G401.6 (cell line): ENCODE data around the gene CPSF4.
"Not testable (repeated sequence)": the region's sequence is repeated elsewhere in the genome, so short reads cannot be mapped to it uniquely, and the experiment has no call there.

ENCODE experiments used
- FAIRE-seq: peaks from 2 replicates; lab custom pipeline; 2012; peaks lifted over from hg19 to GRCh38; lab: Jason Lieb, UNC

CPSF4 gene

DNA sequence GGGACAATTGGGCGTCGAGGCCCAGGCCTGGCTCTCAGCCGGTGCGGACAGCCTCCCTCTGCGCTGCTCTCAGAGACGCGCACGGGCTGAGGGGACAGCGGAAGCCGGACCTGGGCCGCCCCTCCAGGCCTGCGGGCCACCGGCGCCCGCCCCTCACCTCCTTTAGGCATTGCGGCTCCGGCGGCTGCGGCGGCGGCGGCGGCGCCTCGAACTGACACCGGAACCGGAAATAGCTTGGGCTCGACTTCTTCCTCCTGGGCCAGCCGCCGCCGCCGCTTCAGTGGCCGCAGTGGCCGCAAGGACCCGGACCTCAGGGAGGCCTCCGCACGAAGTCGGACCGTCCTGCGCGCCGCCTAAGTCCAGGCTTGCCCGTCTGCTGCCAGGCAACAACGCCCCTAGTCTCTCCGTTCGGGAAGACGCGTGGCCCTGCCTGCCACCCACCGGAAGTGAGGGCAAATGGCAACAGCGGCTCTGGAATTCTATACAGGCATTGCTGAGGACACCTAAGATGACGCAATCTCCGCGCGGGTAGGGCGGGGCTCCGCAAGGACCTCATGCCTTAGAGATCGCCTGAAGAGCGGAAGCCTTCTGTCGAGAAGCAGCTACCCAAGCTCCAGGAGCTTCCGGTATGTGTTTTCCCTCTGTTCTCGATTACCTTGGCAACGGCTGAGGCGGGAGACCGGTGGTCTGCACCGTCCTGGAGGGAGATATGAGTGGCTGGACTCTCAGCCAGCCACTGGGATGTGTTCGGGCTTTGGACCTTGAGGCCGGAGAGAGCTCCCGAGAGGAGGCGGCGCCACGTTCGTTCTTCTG is 30.2 kb upstream of the CPSF4 start, which contains the start of the genes BUD31 and PDAP1:
Gene BUD31, plus strand, starts transcription at position 591 of the 813 bp plus-strand sequence. CDS start 2,124 bp downstream, outside the sequence.
Gene PDAP1, minus strand, starts transcription at position 219 of the 813 bp plus-strand sequence. Its CDS starts 49 bp downstream, at position 170.
- peak; percentile 81 for FAIRE-seq

DNA sequence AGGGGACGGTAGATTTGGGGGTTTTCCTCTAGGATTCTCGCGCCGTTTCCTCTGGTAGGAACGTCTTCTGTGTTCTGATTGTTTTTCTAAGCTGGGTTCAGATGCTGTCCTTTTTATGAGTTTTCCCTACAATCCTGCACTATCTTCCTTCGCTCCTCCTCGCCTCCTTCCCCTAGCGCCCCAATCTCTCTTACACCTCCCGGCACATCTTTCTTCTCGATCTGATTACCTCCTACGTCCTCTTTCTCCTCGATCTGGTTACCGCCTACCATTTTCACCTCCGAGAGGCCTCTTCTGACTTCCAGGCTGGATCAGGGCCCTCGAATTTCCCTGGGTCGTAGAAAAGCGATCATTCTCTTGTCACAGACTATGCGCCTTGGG is 29.6 kb upstream of the CPSF4 start:
- FAIRE-seq = no peak

- no peak for FAIRE-seq
These were observed 28.9 kb upstream of the CPSF4 start for GRCh38 chr7:99409806-99410205.

DNA sequence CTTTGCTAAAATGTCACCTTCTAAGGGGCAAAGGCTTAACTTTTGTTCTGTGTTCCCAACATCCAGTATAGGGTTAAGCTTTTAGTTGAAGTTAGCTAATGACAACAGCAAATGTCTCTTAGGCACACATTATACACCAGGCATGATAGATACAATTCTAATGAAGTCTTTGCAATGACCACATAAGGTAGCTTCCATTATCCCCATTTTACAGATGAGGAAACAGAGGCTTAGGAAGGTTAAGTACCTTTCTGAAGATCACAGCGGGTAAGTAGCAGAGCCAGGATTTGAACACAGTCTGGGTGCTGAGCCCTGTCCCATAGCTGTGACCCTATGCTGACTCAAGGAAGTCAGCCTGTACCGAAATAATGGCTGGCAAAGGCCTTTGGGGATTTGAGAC is 28.1 kb upstream of the CPSF4 start:
- no peak for FAIRE-seq

DNA sequence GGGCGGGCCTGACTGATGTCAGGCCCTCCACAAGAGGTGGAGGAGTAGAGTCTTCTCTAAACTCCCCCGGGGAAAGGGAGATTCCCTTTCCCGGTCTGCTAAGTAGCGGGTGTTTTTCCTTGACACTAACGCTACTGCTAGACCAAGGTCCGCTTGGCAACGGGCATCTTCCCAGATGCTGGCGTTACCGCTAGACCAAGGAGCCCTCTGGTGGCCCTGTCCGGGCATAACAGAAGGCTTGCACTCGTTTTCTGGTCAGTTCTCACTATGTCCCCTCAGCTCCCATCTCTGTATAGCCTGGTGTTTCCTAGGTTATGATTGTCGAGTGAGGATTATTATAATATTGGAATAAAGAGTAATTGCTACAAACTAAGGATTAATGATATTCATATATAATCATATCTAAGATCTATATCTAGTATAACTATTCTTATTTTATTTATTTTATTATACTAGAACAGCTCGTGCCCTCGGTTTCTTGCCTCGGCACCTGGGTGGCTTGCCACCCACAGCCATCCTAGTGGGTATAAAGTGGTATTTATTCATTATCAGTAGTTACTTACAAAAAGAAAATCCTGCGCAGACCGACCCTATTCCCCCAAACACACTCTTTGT is 23.1 kb upstream of the CPSF4 start:
- peak; percentile 78 for FAIRE-seq

- FAIRE-seq = no peak
These were observed 20.5 kb upstream of the CPSF4 start for GRCh38 chr7:99418260-99418659.

GRCh38 chr7:99419323-99420021 is 19.3 kb upstream of the CPSF4 start:
- FAIRE-seq = no peak

DNA sequence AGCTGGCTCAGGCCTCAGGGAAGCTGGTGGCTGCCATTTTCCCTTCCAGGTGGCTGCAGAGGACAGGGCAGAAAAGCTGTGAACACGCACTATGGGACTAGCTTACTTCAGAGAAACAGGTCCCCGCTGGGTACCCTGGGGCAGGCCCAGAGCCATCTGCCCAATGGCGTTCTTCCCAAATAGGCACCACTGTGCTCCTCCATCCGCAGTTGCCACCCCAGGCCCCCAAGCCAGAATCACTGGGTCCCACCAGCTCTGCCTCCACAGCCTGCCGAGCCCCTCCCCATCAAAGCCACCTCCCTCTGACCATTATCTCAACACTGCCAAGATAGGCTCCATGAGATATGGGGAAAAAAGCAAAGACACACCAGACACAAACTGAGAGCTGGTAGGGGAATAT is 18.5 kb upstream of the CPSF4 start:
- FAIRE-seq = no peak

- FAIRE-seq = no peak
These were observed 17.8 kb upstream of the CPSF4 start for GRCh38 chr7:99420986-99421385.

DNA sequence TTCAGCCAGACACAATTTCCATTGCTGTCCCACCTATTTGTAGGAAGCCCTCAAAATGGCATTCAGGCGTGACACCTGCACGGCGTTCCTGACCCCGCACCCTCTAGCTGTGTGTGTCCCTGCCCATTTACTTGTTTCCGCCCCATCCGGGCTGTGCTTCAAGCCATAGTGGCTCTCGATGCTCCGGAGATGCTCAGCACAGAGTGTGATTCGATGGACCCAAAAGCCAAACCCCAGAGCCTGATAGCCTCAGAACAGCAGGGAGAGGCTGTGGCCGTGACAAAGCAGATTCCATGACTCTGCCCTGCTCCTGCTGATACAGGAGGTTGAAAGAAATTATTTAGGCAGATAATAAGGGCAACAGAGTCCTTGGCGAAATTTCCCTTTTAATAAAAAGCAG is 16.6 kb upstream of the CPSF4 start:
- no peak for FAIRE-seq

GRCh38 chr7:99422625-99423024 is 16.1 kb upstream of the CPSF4 start:
- FAIRE-seq = no peak

- no peak for FAIRE-seq
These were observed 13.6 kb upstream of the CPSF4 start for GRCh38 chr7:99424932-99425730.

DNA sequence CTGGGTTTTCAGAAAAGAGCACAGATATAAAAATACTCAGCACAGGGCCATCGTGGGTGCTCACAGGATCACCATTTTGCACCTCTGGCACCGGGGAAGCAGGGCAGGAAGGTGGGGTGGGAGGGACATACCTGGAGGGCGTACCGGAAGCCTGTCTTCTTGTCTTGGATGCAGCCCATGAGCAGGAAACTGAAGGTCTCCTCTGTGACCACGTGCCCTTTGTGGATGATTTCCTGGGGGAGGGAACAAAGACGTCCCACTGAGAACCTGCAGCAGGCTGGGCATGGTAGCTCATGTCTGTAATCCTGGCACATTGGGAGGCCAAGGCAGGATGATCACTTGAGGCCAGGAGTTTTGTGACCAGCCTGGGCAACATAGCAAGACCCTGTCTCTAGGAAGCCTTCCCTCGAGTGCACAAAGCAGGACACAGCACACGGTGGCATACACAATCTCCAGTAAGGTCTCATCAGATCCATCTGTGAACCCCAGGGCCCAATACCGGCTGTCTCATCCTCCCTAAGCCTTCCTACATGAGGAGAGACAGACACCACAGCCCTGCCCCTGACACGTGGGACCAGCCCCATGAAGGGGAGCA is 9.7 kb upstream of the CPSF4 start:
- FAIRE-seq = no peak

DNA sequence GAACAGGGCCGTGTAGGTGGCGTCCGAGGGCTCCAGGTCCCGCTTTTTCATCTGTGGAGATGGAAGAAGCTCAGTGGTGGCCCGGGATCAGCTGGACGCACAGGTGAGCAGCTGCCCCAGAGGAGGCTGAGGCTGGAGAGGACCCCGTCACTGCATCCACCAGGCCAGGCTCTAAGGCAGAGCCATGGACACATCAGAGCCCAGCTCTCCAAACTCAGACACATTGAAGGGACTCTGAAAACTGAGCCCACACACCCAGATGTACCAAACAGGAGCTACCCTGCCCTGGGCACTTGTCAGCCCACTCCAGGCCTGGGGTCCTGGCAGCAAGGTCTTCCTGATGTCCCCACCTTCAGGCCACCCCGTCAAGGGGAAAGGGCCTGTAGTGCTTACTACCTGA is 9.0 kb upstream of the CPSF4 start:
- FAIRE-seq = no peak

DNA sequence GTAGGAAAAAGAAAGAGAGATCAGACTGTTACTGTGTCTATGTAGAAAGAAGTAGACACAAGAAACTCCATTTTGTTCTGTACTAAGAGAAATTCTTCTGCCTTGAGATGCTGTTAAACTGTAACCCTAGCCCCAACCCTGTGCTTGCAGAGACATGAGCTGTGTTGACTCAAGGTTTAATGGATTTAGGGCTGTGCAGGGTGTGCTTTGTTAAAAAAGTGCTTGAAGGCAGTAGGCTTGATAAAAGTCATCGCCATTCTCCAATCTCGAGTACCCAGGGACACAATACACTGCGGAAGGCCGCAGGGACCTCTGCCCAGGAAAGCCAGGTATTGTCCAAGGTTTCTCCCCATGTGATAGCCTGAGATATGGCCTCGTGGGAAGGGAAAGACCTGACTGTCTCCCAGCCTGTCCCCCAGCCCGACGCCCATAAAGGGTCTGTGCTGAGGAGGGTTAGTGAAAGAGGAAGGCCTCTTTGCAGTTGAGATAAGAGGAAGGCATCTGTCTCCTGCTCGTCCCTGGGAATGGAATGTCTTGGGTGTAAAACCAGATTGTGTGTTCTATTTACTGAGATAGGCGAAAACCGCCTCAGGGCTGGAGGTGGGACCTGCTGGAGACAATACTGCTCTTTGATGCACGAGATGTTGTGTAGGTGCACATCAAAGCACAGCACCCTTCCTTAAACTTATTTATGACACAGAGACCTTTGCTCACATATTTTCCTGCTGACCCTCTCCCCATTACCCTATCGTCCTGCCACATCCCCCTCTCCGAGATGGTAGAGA is 6.8 kb upstream of the CPSF4 start:
- FAIRE-seq = not testable (repeated sequence)

GRCh38 chr7:99433158-99433557 is 5.6 kb upstream of the CPSF4 start:
- FAIRE-seq = no peak

DNA sequence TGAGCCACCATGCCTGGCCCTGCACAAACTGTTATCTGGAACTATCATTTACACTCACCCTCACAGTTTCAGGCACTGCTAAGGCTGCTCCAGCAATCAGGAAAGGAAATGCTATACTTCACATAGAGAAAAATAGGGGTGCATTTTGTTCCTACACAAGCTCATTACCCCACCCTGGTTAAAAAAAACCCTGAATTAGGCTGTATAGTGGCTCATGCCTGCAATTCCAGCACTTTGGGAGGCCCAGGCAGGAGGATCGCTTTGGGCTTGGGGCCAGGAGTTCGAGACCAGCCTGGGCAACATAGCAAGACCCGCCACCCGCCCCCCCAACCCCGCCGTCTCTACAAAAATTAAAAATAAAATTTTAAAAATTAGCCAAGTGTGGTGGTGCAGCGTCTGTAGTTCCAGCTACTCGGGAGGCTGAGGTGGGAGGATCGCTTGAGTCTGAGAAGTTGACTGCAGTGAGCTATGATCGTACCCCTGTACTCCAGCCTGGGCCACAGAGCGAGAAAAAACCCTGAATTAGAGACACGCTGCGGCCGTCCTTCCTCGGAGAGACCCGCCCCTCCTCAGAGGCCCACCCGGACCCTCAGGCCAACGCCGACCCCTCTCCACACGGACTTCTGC is 684 bp upstream of the CPSF4 start:
- FAIRE-seq = no peak

DNA sequence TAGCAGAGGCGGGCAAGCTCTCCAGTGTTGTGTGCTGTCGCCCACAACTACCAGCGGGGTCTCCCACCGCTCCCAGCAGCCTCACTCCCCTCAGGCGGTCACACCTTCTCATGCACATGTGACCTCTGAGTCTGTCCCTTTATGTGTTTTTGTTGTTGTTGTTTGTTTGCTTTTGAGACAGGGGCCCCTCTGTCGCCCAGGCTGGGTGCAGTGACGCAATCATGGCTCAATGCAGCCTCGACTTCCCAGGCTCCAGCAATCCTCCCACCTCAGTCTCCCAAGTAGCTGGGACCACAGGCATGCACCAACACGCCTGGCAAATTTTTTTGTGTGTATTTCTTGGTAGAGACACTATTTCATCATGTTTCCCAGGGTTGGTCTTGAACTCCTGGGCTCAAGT is 1.5 kb downstream of the CPSF4 start:
- no peak for FAIRE-seq

- no peak for FAIRE-seq
These were observed 7.4 kb downstream of the CPSF4 start for GRCh38 chr7:99446096-99446495.

DNA sequence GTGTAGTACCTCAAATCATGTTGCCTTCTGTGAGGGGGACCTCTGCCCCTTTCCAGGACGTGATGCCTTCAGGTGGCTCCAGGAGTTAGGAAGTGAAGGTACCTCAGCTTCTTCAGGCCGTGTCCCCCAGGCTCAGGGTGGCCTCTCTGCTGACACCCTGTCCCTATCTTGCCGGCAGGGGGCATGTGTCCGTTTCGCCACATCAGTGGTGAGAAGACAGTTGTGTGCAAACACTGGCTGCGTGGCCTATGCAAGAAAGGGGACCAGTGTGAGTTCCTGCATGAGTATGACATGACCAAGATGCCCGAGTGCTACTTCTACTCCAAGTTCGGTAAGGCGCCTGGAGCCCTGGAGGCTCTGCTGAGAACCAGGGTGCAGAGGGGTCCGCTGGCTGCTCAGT is 9.2 kb downstream of the CPSF4 start:
- no peak for FAIRE-seq

GRCh38 chr7:99448855-99449254 is 10.1 kb downstream of the CPSF4 start:
- FAIRE-seq = no peak
